Measurements from ENCODE around the gene RBM48. TPM values are rescaled to one million over a fixed set of nuclear protein-coding genes. Genes with fewer than 3 reads are reported as not detected.
"Not testable (repeated sequence)": the region's sequence is repeated elsewhere in the genome, so short reads cannot be mapped to it uniquely, and the experiment has no call there.

RBM48 gene
- 8.0 TPM for total RNA-seq
- long read RNA-seq, transcript RBM48-201 (5 exons, 1,742 nt), result major isoform, 47 of 64 reads
- long read RNA-seq, partial matches to known transcripts, result 6 of 64 reads
- long read RNA-seq, other reads (novel, unspliced or antisense), result 11 of 64 reads

GRCh38 chr7:92528188-92528957 lies at the start of gene RBM48, which contains the start of gene PEX1:
TSS of gene RBM48 (plus strand) at chr7:92528795. CDS start at chr7:92528814, 19 bp downstream.
TSS of gene PEX1 (minus strand) at chr7:92528520. CDS start at chr7:92528435, 85 bp downstream.
- peak; percentile 97 for DNase-seq (ENCODE audit: low spot score)

- not testable (repeated sequence) for DNase-seq (ENCODE audit: low spot score)
Measured at GRCh38 chr7:92479146-92479545, 49.4 kb upstream of the RBM48 start.

DNA sequence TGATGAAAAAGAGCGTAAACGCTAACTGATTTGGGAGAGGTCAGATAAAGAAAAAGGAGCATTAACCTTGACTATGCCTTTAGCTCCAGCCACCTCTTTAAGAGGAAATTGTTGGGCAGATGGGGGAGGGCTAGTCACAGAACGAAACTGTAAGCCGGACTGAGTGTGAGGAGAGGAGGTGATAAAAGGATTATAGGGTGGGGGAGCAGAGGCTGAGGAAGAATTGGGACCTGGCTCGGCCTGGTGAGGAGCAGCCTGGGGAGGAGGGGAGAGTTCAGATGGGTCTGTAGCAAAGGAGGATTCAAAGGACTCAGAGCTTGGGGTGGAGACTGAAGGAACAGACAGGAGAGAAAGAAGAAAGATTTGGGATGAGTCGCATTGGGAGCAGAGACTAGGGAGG lies 45.0 kb upstream of the RBM48 start:
- DNase-seq (ENCODE audit: low spot score), result not testable (repeated sequence)

DNA sequence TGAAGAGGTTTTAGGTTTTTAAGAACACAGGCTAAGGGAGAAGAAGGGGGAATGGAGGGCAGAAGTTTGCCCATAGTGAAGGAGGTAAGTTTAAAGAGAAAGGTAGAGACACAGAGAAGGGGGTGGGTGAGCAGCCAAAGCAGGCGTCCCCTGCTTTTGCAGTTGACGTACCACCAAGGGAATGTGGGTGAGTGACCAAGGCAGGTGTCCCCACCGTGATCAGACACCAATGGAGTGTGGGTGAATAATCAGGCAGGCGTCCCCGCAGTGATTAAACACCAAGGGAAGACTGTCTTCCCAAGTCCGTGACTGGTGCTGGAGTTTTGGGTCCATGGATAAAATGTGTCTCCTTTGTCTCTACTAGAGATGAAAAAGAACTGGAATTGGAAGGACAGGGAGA lies 44.4 kb upstream of the RBM48 start:
- DNase-seq (ENCODE audit: low spot score), result not testable (repeated sequence)

GRCh38 chr7:92485267-92485892 lies 43.2 kb upstream of the RBM48 start:
- no peak for DNase-seq (ENCODE audit: low spot score)

DNA sequence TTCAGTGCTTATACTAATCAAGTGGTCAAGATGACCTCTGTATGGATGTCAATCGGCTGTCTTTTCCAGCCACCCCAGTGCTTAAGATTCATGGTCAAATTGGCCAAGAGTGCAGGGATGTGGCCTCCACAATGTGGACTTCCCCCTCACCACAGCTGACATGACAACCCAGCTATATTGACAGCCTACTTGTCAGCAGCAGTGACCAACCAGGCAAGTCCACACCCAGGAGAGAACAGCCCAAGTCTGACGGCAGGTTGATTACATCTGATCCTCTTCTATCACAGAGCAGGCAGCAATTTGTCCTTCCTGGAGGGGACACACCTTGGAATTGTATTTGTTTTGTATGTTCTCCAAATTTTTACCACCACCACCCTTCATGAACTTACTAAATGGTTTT lies 42.6 kb upstream of the RBM48 start:
- no peak for DNase-seq (ENCODE audit: low spot score)

DNA sequence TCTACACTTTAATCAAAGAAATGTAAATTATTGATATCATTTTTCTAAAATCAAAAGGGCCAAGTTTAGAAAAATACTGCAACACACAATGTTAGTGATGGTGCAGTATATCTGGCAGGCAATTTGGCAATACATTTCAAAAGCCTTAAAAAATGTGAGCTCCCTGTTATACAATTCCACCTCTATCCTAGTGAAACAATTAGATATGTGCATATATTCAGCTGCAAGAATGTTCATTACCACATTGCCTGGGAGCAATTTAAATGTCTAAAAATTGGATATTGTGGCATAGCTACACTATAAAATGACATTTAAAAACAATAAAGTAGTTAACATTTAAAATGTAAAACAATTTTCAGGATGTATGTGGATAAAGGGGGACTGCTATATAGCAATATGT lies 40.8 kb upstream of the RBM48 start:
- no peak for DNase-seq (ENCODE audit: low spot score)

DNA sequence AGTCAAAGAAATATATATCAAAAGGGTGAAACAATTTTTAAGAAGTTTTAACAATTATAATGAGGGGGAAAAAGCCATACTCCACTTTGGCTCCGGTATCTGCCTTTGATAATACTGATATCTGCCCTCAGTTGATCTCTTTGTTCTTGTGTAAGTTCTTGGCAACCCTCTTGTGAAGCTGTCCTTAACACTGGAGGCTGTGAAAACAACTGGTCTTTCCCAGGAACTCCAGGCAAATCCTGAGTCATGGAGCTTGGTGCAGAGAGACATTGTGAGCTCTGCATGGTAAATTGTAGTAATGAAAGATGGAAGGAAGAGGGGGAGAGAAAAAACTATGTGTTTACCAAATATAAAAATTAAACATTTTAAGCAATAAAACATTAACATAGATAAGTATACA lies 39.0 kb upstream of the RBM48 start:
- DNase-seq (ENCODE audit: low spot score), result no peak

GRCh38 chr7:92496876-92497275 lies 31.7 kb upstream of the RBM48 start:
- no peak for DNase-seq (ENCODE audit: low spot score)

- DNase-seq (ENCODE audit: low spot score), result no peak
Measured at GRCh38 chr7:92498557-92498956, 30.0 kb upstream of the RBM48 start.

- DNase-seq (ENCODE audit: low spot score), result no peak
Measured at GRCh38 chr7:92503767-92504166, 24.8 kb upstream of the RBM48 start.

DNA sequence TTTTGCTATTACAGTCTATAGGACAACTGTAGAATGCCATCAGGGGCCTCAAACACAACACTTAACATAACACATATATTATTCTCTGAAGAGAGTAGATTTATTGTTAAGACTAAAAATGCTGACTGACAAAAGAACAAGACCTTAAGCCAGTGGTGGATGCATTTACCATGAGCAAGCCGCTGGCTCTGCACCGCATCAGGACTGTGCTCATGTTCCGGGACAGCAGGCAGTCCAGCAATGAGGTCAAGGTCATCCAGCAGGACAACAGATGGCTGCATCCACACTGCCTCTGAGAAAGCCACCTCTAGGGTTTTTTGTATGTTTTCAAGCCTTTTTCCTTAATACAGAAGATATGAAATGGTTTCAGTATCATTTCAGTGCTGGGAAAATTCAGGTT lies 24.0 kb upstream of the RBM48 start:
- DNase-seq (ENCODE audit: low spot score), result no peak

GRCh38 chr7:92506363-92506762 lies 22.2 kb upstream of the RBM48 start:
- no peak for DNase-seq (ENCODE audit: low spot score)

- DNase-seq (ENCODE audit: low spot score), result no peak
Measured at GRCh38 chr7:92508946-92509345, 19.6 kb upstream of the RBM48 start.

GRCh38 chr7:92513167-92513902 lies 15.3 kb upstream of the RBM48 start:
- DNase-seq (ENCODE audit: low spot score), result no peak

GRCh38 chr7:92517631-92518030 lies 11.0 kb upstream of the RBM48 start:
- DNase-seq (ENCODE audit: low spot score), result no peak

- DNase-seq (ENCODE audit: low spot score), result no peak
Measured at GRCh38 chr7:92520024-92520423, 8.6 kb upstream of the RBM48 start.

- DNase-seq (ENCODE audit: low spot score), result no peak
Measured at GRCh38 chr7:92523110-92523509, 5.5 kb upstream of the RBM48 start.

GRCh38 chr7:92527300-92528187 lies 1.1 kb upstream of the RBM48 start:
- no peak for DNase-seq (ENCODE audit: low spot score)

- DNase-seq (ENCODE audit: low spot score), result no peak
Measured at GRCh38 chr7:92528958-92529264, 316 bp downstream of the RBM48 start.

- DNase-seq (ENCODE audit: low spot score), result no peak
Measured at GRCh38 chr7:92534572-92534971, 6.0 kb downstream of the RBM48 start.
